CD4-positive, alpha-beta memory T cell (primary cell): Measurements from ENCODE around the gene ARHGAP27. TPM values are rescaled to one million over a fixed set of nuclear protein-coding genes. Genes with fewer than 3 reads are reported as not detected.
"Not testable (repeated sequence)": the region's sequence is repeated elsewhere in the genome, so short reads cannot be mapped to it uniquely, and the experiment has no call there.

Experiments
- CTCF ChIA-PET: fragments of 350-600 bp; sonication (Branson Sonifier 250); formaldehyde crosslinking; loops from one replicate; lab custom pipeline; 2021; ENCODE audit warnings: inconsistent platforms; ENCODE audit not compliant: partially characterized antibody; lab: Charles Lee
- POLR2A ChIA-PET: fragments of 350-600 bp; sonication (Branson Sonifier 250); formaldehyde crosslinking; loops from one replicate; lab custom pipeline; 2021; ENCODE audit not compliant: partially characterized antibody; lab: Charles Lee
- DNase-seq, 5 donors: peaks; one replicate each; pipeline versions ENCODE4 v3.0.0 to v3.0.0-alpha.2; 2020 to 2022; ENCODE audit warnings: mixed read lengths in 1 of 5
- H3K27ac ChIP-seq: one replicate; pipeline ENCODE4 v1.7.0; 2013; ENCODE audit warnings: low read depth, low read length
- H3K27me3 ChIP-seq: 2 replicates; pipeline ENCODE4 v1.7.0; 2013; ENCODE audit warnings: mild to moderate bottlenecking, low read length, moderate library complexity; ENCODE audit not compliant: insufficient read depth
- H3K36me3 ChIP-seq: 2 replicates; pipeline ENCODE4 v1.7.0; 2013; ENCODE audit warnings: mild to moderate bottlenecking, low read length, moderate library complexity; ENCODE audit not compliant: insufficient read depth
- H3K4me1 ChIP-seq: 2 replicates; pipeline ENCODE4 v1.7.0; 2013; ENCODE audit warnings: mild to moderate bottlenecking, low read length, moderate library complexity; ENCODE audit not compliant: insufficient read depth
- H3K4me3 ChIP-seq, 2 donors: one replicate each; pipeline ENCODE4 v1.7.0; 2013; ENCODE audit warnings: low read length in 2 of 2, mild to moderate bottlenecking in 1 of 2
- H3K9me3 ChIP-seq, 2 donors: one replicate each; pipeline ENCODE4 v1.7.0; 2013; ENCODE audit warnings: low read length in 2 of 2, control low read depth in 1 of 2; ENCODE audit not compliant: control insufficient read depth in 1 of 2
- H3K27ac Mint-ChIP-seq, 7 donors: one replicate each; pipeline ENCODE4 v1.8.0; 2020 to 2021; ENCODE audit warnings: mixed read lengths in 7 of 7, mild to moderate bottlenecking in 6 of 7, inconsistent platforms in 3 of 7, moderate library complexity in 3 of 7
- H3K27me3 Mint-ChIP-seq, 2 donors: one replicate each; pipeline ENCODE4 v1.8.0; 2020 to 2021; ENCODE audit warnings: mixed read lengths in 2 of 2
- H3K36me3 Mint-ChIP-seq, 2 donors: one replicate each; pipeline ENCODE4 v1.8.0; 2020 to 2021; ENCODE audit warnings: mixed read lengths in 2 of 2, inconsistent platforms in 1 of 2, mild to moderate bottlenecking in 1 of 2
- H3K4me1 Mint-ChIP-seq, 4 donors: one replicate each; pipeline ENCODE4 v1.8.0; 2020 to 2021; ENCODE audit warnings: mixed read lengths in 4 of 4, mild to moderate bottlenecking in 1 of 4
- H3K4me3 Mint-ChIP-seq, 8 donors: one replicate each; pipeline ENCODE4 v1.8.0; 2020 to 2021; ENCODE audit warnings: mixed read lengths in 8 of 8, mild to moderate bottlenecking in 7 of 8, moderate library complexity in 6 of 8, inconsistent platforms in 3 of 8
- H3K9me3 Mint-ChIP-seq, 8 donors: one replicate each; pipeline ENCODE4 v1.8.0; 2020 to 2021; ENCODE audit warnings: mixed read lengths in 8 of 8, mild to moderate bottlenecking in 5 of 8, inconsistent platforms in 3 of 8, moderate library complexity in 1 of 8
- intact Hi-C: fragments of 100-400 bp; cut with micrococcal nuclease; formaldehyde crosslinking; loops from one replicate; pipeline ENCODE4 v1.15.1; 2023
- polyA plus RNA-seq, 2 donors: library from polyadenylated mRNA; unstranded; fragments of 300-500 nt; fragmentation: Illumina TruSeq; gene quantifications; one replicate each; pipeline ENCODE4 v1.2.3, GENCODE V29; 2021
- total RNA-seq, 2 experiments: library from RNA; stranded (reverse); gene quantifications; one replicate each; pipeline ENCODE4 v1.2.3, GENCODE V29; 2021

ARHGAP27 gene
- total and polyA plus RNA-seq, 4 experiments from 2014 or later: 23.0 to 113 (median 69.4) TPM

DNA sequence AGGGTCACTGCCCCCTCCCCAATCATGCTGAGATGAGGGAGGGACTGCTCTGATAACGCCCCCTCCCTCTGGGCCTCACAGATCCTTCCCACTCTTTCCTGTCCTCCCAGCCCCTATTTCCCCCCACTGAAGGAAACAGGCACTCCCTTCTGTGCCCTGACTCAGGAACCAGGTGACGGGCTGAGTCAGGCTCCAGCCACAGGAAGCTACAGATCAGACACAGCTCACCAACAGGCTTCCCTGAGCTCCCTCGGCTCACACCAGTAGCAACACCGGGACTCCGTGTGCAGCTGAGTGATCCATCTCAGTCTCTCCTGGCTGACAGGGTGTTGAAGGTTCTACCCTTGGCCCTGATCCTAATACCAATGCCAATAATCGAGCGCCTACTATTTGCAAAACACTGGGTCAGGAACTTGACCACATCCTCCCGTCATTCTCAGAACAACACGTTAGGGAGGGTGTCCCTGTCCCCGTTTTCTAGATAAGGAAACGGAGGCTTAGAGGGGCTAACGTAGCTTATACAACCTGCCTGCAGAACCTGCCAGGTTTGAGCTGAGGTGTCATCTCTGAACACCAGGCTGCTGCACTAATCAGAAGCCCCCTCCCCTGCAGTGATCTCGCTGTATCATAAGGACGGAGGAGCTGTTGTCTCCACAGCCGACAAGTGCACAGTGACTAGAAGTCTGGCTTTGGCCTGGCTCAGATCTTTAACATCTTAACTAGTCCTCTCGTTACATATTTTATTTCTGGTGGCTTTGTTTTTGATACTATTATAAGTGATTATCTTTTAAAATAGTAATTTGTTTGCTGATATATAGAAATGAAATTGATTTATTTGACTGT lies 13.5 kb upstream of the ARHGAP27 start:
- H3K27me3 ChIP-seq, H3K27ac ChIP-seq, H3K36me3 ChIP-seq, H3K9me3 Mint-ChIP-seq, POLR2A ChIA-PET, H3K9me3 ChIP-seq, CTCF ChIA-PET, DNase-seq, H3K4me3 ChIP-seq, intact Hi-C loops, H3K4me1 ChIP-seq, H3K27me3 Mint-ChIP-seq: not testable (repeated sequence)
- Mint-ChIP-seq H3K4me1 (peaks cover 8 to 28% (median 18%) of the 10 kb centered on the region in 4 donors), H3K4me3 (peak overlapping the region in 7 of 8 donors; percentile 35 to 78 (median 62)), H3K27ac (peak overlapping the region; percentile 48 to 88 (median 82)), H3K36me3 (peaks cover 6 to 18% of the 10 kb centered on the region in 2 donors)

DNA sequence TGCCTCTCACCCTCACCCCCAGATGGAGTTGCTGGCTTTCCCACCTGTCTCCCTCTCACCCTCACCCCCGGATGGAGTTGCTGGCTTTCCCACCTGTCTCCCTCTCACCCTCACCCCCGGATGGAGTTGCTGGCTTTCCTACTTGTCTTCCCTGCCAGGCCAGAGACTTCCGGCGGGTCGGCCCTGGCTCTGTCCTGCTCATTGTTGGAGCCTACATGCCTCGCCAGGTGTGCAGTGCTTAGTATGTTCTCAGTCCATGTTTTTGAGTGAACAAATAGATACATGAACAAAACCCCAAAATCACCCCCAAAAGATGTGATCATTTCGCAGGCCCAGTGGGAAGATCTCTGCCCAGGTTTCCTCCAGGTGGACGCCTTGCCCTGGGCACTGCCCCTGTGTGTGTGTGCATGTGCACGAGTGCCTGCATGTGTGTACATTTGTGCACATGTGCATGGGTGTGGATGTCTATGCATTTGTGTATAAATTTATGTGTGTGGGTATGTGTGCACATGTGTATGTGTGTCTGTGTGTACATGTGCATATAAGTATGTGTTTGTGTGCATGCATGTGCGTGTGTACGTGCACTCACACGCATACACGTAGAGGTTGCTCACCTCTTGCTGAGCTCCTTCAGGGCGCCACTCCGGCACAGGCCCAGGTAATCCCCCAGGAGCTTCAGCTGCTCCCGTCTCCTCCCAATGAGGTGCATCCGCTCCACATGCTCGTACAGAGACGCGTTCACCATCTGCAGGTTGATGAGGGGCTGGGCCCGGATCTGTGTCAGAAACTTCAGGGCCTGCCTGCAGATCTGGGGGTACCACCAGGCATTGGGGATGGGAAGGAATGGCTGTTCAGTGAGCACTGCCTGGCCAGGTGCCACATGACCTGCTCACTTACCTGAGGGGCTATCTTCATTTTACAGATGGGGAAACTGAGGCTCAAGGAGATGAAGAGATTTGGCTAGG lies 12.5 kb upstream of the ARHGAP27 start:
- DNase-seq, H3K4me1 ChIP-seq, H3K4me3 Mint-ChIP-seq, POLR2A ChIA-PET, H3K9me3 ChIP-seq, intact Hi-C loops, H3K27me3 Mint-ChIP-seq, CTCF ChIA-PET, H3K9me3 Mint-ChIP-seq, H3K36me3 ChIP-seq, H3K27me3 ChIP-seq, H3K27ac ChIP-seq, H3K4me3 ChIP-seq: not testable (repeated sequence)
- peaks cover 13 to 37% (median 22%) of the 10 kb centered on the region in 4 donors for H3K4me1 Mint-ChIP-seq
- peaks cover 6 to 16% of the 10 kb centered on the region in 2 donors for H3K36me3 Mint-ChIP-seq
- H3K27ac Mint-ChIP-seq: peak overlapping the region in 3 of 7 donors; percentile 8 to 82 (median 65)

DNA sequence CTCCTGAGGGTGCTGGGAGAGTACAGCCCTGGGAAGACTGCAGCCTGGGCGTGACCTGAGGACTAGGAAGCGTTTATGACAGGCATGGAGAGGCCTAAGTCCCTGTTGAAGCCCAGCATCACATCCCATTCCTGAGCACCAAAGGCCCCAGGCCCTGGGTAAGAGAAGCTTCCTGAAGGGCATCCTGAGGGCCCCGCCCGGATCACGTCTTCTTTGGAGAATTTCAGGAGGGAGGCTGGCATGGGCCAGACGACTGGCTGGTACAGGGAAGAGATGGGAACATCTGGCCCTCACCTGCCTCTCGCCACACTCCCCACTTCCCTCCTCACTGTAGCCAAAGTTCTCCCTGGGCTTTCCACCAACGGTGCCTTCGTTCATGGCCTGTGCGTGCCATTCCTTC lies 11.6 kb upstream of the ARHGAP27 start:
- DNase-seq, H3K4me3 ChIP-seq, H3K9me3 Mint-ChIP-seq, CTCF ChIA-PET, intact Hi-C loops, H3K4me3 Mint-ChIP-seq, H3K27ac Mint-ChIP-seq, H3K9me3 ChIP-seq, H3K27me3 ChIP-seq, H3K36me3 ChIP-seq, H3K27me3 Mint-ChIP-seq, H3K27ac ChIP-seq, H3K4me1 ChIP-seq, POLR2A ChIA-PET: not testable (repeated sequence)
- peaks cover 6 to 21% of the 10 kb centered on the region in 2 donors for H3K36me3 Mint-ChIP-seq
- H3K4me1 Mint-ChIP-seq: peaks cover 11 to 37% (median 23%) of the 10 kb centered on the region in 4 donors

- H3K36me3 ChIP-seq, H3K9me3 ChIP-seq, DNase-seq, CTCF ChIA-PET, H3K4me3 ChIP-seq, H3K4me1 ChIP-seq, H3K27me3 ChIP-seq, POLR2A ChIA-PET, H3K27ac ChIP-seq, H3K27ac Mint-ChIP-seq, H3K27me3 Mint-ChIP-seq, H3K9me3 Mint-ChIP-seq, intact Hi-C loops, H3K4me3 Mint-ChIP-seq: not testable (repeated sequence)
- peaks cover 11 to 37% (median 23%) of the 10 kb centered on the region in 4 donors for H3K4me1 Mint-ChIP-seq
- peaks cover 6 to 28% of the 10 kb centered on the region in 2 donors for H3K36me3 Mint-ChIP-seq
These were observed 10.9 kb upstream of the ARHGAP27 start for GRCh38 chr17:45443371-45444260.

- H3K4me3 Mint-ChIP-seq: no peak overlapping the region
- no peak overlapping the region for H3K4me3 ChIP-seq
- CTCF ChIA-PET: no interaction called here
- intact Hi-C loops: no loop called here
- DNase-seq: no peak
- H3K9me3 ChIP-seq: no peaks in the 10 kb centered on the region
- peaks cover 11 to 31% (median 19%) of the 10 kb centered on the region in 4 donors for H3K4me1 Mint-ChIP-seq
- H3K27ac Mint-ChIP-seq: peak overlapping the region in 5 of 7 donors; percentile 4 to 86 (median 52)
- no peaks in the 10 kb centered on the region for H3K27me3 Mint-ChIP-seq
- peaks cover 5% of the 10 kb centered on the region for H3K36me3 ChIP-seq
- no peaks in the 10 kb centered on the region for H3K27me3 ChIP-seq
- H3K4me1 ChIP-seq: peaks cover 9% of the 10 kb centered on the region
- H3K27ac ChIP-seq: no peak overlapping the region
- H3K36me3 Mint-ChIP-seq: peaks cover 0 to 29% of the 10 kb centered on the region in 2 donors
- POLR2A ChIA-PET: interaction anchor here (1.1 kb wide), 1 partner anchor 10 kb away, joined by 3 read pairs; no protein-coding TSS in a partner anchor
- H3K9me3 Mint-ChIP-seq: no peaks in the 10 kb centered on the region
These were observed 9.0 kb upstream of the ARHGAP27 start for GRCh38 chr17:45441526-45442310.

DNA sequence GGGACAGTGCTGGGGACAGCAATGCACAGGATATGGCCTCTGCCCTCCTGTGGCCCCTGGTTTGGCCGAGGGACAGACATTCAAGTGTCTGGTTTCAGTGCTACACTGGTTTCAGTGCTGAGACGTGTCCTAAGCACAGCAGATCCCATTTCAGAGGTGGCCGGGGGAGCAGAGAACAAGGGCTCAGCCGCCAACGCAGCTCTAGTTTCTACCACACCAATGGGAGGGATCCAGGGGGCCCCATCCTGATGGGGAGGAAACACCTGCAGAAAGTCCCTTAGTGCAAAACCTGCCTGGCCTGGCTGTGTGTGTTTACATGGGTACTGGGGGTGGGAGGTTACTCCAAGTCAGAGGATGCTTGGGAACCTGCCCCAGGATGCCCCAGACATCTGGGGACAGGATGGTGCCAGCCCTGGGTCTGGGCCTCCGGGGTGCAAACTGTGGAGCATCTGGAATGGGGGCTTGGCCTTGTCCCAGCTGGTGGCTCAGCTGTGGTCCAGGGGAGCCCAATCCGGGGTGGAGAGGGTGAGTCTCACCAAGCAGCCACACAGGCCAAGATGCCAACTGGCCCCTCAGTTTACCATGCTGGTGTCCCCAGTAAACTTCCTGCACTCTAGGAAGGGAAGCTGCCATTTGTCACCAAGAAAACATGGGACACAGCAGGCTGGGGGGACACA lies 8.3 kb upstream of the ARHGAP27 start:
- Mint-ChIP-seq H3K27ac (peak overlapping the region in 4 of 7 donors; percentile 35 to 88 (median 54)), H3K36me3 (peaks cover 0 to 27% of the 10 kb centered on the region in 2 donors), H3K4me1 (peaks cover 7 to 24% (median 13%) of the 10 kb centered on the region in 4 donors)
- H3K27ac ChIP-seq, intact Hi-C loops, H3K9me3 Mint-ChIP-seq, H3K4me1 ChIP-seq, POLR2A ChIA-PET, H3K4me3 ChIP-seq, DNase-seq, H3K9me3 ChIP-seq, H3K36me3 ChIP-seq, H3K27me3 Mint-ChIP-seq, H3K27me3 ChIP-seq, H3K4me3 Mint-ChIP-seq: not testable (repeated sequence)
- CTCF ChIA-PET: interaction anchor here (0.6 to 0.9 kb wide), 2 partner anchors 12 to 502 kb away, joined by 4 read pairs; no protein-coding TSS in a partner anchor
